ENCODE measurements around the gene SFXN5. TPM values are rescaled to one million over a fixed set of nuclear protein-coding genes. Genes with fewer than 3 reads are reported as not detected.

The SFXN5 gene
- total and polyA plus RNA-seq, 2 of the 8 experiments (the other 6 are each of a cell fraction or from before 2014, with no cell fraction given), result 29.3 to 33.1 TPM

- no peak for TF ChIP-seq CTCF (IDR thresholded peaks at IDR 0.05; ENCODE audit: control extremely low read depth in 1 of 3, insufficient read depth in 1 of 3, low read depth in 1 of 3, low read length in 3 of 3)
- TF ChIP-seq SP4 (IDR thresholded peaks at IDR 0.05; ENCODE audit: low read length), result no peak
- no peak for TF ChIP-seq ATF2 (IDR thresholded peaks at IDR 0.05; ENCODE audit: low read length)
These were observed 100.5 kb downstream of the SFXN5 start (continued) for GRCh38 chr2:72971036-72971435.
